K562 (cell line): ENCODE results near the gene MRPL41. TPM values are rescaled to one million over a fixed set of nuclear protein-coding genes. Genes with fewer than 3 reads are reported as not detected.
A peak's percentile ranks its signal among the peaks of the same experiment; 100 is the strongest.

ENCODE experiments used
- EP400 ChIP-seq: fragments of 450-650 bp; IDR thresholded peaks from 2 replicates; pipeline ENCODE4 v1.6.1; 2017; ENCODE audit warnings: antibody characterized with exemption, mild to moderate bottlenecking, moderate library complexity
- FOXA3 ChIP-seq, 2 experiments: fragments of 450-650 bp in 1 of 2; sonication (generic) in 1 of 2; formaldehyde crosslinking; IDR thresholded peaks in 1 of 2; conservative IDR thresholded peaks in 1 of 2; 2 replicates each; pipeline versions ENCODE4 v1.4.0 to v1.8.0; 2020 to 2022; ENCODE audit warnings: mild to moderate bottlenecking in 2 of 2, missing genetic modification reagents in 1 of 2
- FOXK1 ChIP-seq: sonication (generic); formaldehyde crosslinking; IDR thresholded peaks from 2 replicates; pipeline ENCODE4 v1.8.0; 2022; ENCODE audit warnings: missing genetic modification reagents, mild to moderate bottlenecking, borderline replicate concordance
- LEF1 ChIP-seq: fragments of 450-650 bp; IDR thresholded peaks from 2 replicates; pipeline ENCODE4 v1.6.1; 2016; ENCODE audit warnings: mild to moderate bottlenecking
- MCM5 ChIP-seq: fragments of 450-650 bp; IDR thresholded peaks from 2 replicates; pipeline ENCODE4 v1.6.1; 2016; ENCODE audit warnings: low read depth
- MYC ChIP-seq, 2 experiments: fragments of 250-450 bp in 1 of 2; sonication (Bioruptor Pico) in 1 of 2; IDR thresholded peaks; 2 replicates each; pipeline versions ENCODE4 v1.5.1 to v1.6.1; 2012 to 2021; ENCODE audit warnings: low read depth in 2 of 2, borderline replicate concordance in 1 of 2, improper control_type of control experiment in 1 of 2, low read length in 1 of 2, mild to moderate bottlenecking in 1 of 2, moderate library complexity in 1 of 2
- MYNN ChIP-seq, 2 experiments: sonication (generic); formaldehyde crosslinking in 1 of 2; IDR thresholded peaks; 2 replicates each; pipeline versions ENCODE4 v1.5.0 to v1.6.1; 2016 to 2020; ENCODE audit warnings: antibody characterized with exemption in 1 of 2, missing genetic modification reagents in 1 of 2
- NCOA1 ChIP-seq: fragments of 450-650 bp; IDR thresholded peaks from 2 replicates; pipeline ENCODE4 v1.6.1; 2016; ENCODE audit warnings: low read depth
- NR4A1 ChIP-seq, 2 experiments: fragments of 250-450 bp in 1 of 2; fragments of 450-650 bp in 1 of 2; sonication (Bioruptor Pico) in 1 of 2; IDR thresholded peaks; 2 replicates each; pipeline versions ENCODE4 v1.4.0 to v1.6.1; 2016 to 2020; ENCODE audit warnings: mild to moderate bottlenecking in 2 of 2, missing compliant biosample characterization in 1 of 2, missing genetic modification characterization in 1 of 2, moderate library complexity in 1 of 2
- RBM17 ChIP-seq: fragments of 200-400 bp; formaldehyde crosslinking; IDR thresholded peaks from 2 replicates; pipeline ENCODE4 v1.6.1; 2017; ENCODE audit warnings: low read depth, mild to moderate bottlenecking, low read length, borderline replicate concordance
- SLC30A9 ChIP-seq: fragments of 250-450 bp; sonication (Bioruptor Pico); IDR thresholded peaks from 2 replicates; pipeline ENCODE4 v1.8.0; 2022; ENCODE audit warnings: mild to moderate bottlenecking, moderate library complexity
- STAT5A ChIP-seq: IDR thresholded peaks from 2 replicates; pipeline ENCODE4 v1.6.1; 2012; ENCODE audit warnings: low read length, inconsistent platforms, borderline replicate concordance
- TAF9B ChIP-seq: fragments of 450-650 bp; IDR thresholded peaks from 2 replicates; pipeline ENCODE4 v1.6.1; 2018; ENCODE audit warnings: mild to moderate bottlenecking; ENCODE audit not compliant: partially characterized antibody
- TFAP4 ChIP-seq: sonication (generic); formaldehyde crosslinking; IDR thresholded peaks from 2 replicates; pipeline ENCODE4 v1.8.0; 2022; ENCODE audit warnings: missing genetic modification reagents, mild to moderate bottlenecking, moderate library complexity, borderline replicate concordance
- TRIM28 ChIP-seq: fragments of 450-650 bp; IDR thresholded peaks from 2 replicates; pipeline ENCODE4 v1.6.1; 2017
- TSC22D4 ChIP-seq: fragments of 450-650 bp; IDR thresholded peaks from 2 replicates; pipeline ENCODE4 v1.6.1; 2016; ENCODE audit warnings: missing genetic modification characterization, missing biosample characterization, control low read depth
- ZBTB33 ChIP-seq: sonication (generic); formaldehyde crosslinking; IDR thresholded peaks from 2 replicates; pipeline ENCODE4 v1.8.1; 2023; ENCODE audit warnings: mild to moderate bottlenecking, missing genetic modification reagents
- ZC3H4 ChIP-seq: sonication (generic); formaldehyde crosslinking; IDR thresholded peaks from 2 replicates; pipeline ENCODE4 v1.9.0; 2021; ENCODE audit warnings: missing genetic modification reagents, borderline replicate concordance
- ZNF589 ChIP-seq: fragments of 200-800 bp; sonication (Bioruptor generic); IDR thresholded peaks from 2 replicates; pipeline ENCODE4 v1.6.1; 2016; ENCODE audit warnings: low read depth, missing genetic modification characterization, missing compliant biosample characterization
- polyA plus RNA-seq, 8 experiments: library from polyadenylated mRNA; depleted of rRNA in 4 of 8; stranded (reverse) in 5 of 8; unstranded in 3 of 8; fragments of >200 nt; fragmentation: Nextera tagmentation in 2 of 8; fragmentation: Illumina TruSeq in 1 of 8; extraction: Ambion mirVana in 2 of 8; extraction: Trizol in 1 of 8; gene quantifications; 2 replicates each; pipeline versions ENCODE4 v1.2.1 to v1.2.3, GENCODE V29; 2011 to 2014; ENCODE audit warnings: inconsistent platforms in 1 of 8, missing spikeins in 1 of 8
- total RNA-seq, 7 experiments: library from RNA; depleted of rRNA in 6 of 7; stranded (reverse); fragments of >200 nt in 6 of 7; fragmentation: Illumina TruSeq in 2 of 7; extraction: Trizol in 2 of 7; gene quantifications; 2 replicates each; pipeline versions ENCODE4 v1.2.1 to v1.2.3, GENCODE V29; 2011 to 2021; ENCODE audit warnings: low replicate concordance in 1 of 7
- TF ChIP-seq, protein P1 (sequence below): fragments of 250-450 bp; sonication (Bioruptor Pico); IDR thresholded peaks from 2 replicates; pipeline ENCODE4 v1.5.0; 2021; ENCODE audit warnings: mild to moderate bottlenecking, moderate library complexity
- TF ChIP-seq, protein P2 (sequence below): sonication (generic); formaldehyde crosslinking; IDR thresholded peaks from 2 replicates; pipeline ENCODE4 v1.8.1; 2023; ENCODE audit warnings: mild to moderate bottlenecking, missing genetic modification reagents, moderate library complexity

MRPL41 gene
- total and polyA plus RNA-seq, 9 of the 15 experiments (the other 6 are each of a cell fraction or from before 2014, with no cell fraction given) = 2.6 to 259 (median 21.6) TPM

DNA sequence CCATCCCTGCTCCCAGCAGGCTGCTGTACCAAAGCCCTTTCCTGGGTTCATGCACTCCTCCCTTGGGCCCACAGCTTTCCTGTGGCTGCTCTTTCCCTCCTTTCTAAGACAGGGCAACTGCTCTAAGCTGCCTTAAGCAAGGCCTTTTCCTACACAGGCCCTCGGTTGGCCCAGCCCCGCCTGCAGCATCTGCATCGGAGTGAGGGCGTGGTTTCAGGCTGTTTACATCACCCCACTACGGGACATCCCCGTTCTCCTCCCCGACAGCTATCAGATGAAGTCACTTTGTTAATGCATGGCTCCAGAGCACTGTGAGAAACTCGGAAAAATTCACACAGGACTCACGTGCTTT, 23.7 kb downstream of the MRPL41 start (continued):
- 0 out of 2 replicates have a peak, but pooled peaks have one; percentile 25 for TF ChIP-seq ZBTB33
- TF ChIP-seq LEF1 = no peak
- TF ChIP-seq STAT5A = no peak
- no peak for TF ChIP-seq RBM17
- TF ChIP-seq FOXA3 (CRISPR knock-in tag; conservative IDR thresholded peaks at IDR 0.05 in 1 of 2, IDR thresholded peaks at IDR 0.05 in 1 of 2) = peak; percentile 8 to 64; a peak in 1 of 4 replicates
- no peak; the same call in 1 of the 2 replicates for TF ChIP-seq EP400
- no peak for TF ChIP-seq SLC30A9 (CRISPR knock-in tag)
- TF ChIP-seq TFAP4 (CRISPR knock-in tag) = no peak
- 0 out of 2 replicates have a peak, but pooled peaks have one; percentile 12 for TF ChIP-seq ZNF589 (CRISPR knock-in tag)
- TF ChIP-seq, protein P1, sequence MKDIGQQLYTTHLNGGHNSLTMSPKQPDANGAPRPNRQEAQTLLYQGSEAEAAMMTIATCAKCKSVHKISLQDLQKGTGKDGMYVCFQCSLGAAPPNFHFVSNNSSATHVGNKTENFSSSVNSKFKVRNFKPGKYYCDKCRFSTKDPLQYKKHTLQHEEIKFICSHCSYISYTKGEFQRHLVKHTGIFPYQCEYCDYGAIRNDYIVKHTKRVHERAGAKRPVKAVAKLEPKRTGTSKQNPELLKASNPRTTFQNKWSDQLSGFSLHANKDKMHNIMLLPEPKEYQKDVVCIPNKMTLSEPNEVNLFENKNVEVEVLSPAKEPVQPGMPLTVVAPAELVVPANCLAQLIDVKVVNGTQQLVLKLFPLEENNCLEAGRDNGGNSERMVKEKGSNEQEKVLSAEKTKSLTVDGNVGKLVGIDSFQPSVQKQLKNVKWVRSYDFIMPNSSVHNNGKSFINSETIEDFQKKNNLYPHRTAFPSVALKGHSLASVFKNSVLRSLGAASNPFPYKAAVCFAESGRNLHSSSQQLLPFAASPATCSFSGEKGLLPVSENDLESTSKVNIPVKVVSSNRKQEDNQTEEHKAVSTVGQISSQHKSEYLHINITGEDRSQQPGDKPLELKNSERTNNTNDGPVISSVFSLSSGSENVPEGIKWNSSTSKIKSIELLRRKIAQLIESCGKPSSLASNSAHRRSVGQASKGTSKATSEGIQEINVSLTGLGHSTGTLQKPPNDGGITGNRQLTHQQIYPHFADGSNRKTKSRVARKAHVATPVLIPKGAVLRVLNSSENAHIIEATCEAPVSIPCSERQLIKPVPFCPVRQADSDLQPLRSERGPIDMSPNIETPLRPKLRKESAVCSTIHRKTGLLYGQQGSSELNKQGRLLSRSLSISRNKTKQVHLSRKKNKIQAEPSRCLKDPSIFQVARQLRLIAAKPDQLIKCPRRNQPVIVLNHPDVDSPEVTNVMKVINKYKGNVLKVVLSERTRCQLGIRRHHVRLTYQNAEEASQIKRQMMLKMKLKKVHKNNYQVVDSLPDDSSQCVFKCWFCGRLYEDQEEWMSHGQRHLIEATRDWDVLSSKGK (CRISPR knock-in tag) = no peak
- no peak for TF ChIP-seq MCM5
- peak; percentile 65; the same call in 1 of the 2 replicates for TF ChIP-seq MYC (IDR thresholded peaks at IDR 0.05; ENCODE audit: low read depth, low read length)
- no peak for TF ChIP-seq MYC (CRISPR knock-in tag; IDR thresholded peaks at IDR 0.05; ENCODE audit: borderline replicate concordance, low read depth)
- TF ChIP-seq ZC3H4 (CRISPR knock-in tag) = no peak
- TF ChIP-seq, protein P2, sequence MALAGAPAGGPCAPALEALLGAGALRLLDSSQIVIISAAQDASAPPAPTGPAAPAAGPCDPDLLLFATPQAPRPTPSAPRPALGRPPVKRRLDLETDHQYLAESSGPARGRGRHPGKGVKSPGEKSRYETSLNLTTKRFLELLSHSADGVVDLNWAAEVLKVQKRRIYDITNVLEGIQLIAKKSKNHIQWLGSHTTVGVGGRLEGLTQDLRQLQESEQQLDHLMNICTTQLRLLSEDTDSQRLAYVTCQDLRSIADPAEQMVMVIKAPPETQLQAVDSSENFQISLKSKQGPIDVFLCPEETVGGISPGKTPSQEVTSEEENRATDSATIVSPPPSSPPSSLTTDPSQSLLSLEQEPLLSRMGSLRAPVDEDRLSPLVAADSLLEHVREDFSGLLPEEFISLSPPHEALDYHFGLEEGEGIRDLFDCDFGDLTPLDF = no peak
- no peak for TF ChIP-seq TRIM28
- no peak for TF ChIP-seq TSC22D4 (tag)
- TF ChIP-seq FOXK1 (CRISPR knock-in tag) = 0 out of 2 replicates have a peak, but pooled peaks have one; percentile 56
- no peak for TF ChIP-seq MYNN (IDR thresholded peaks at IDR 0.05)
- TF ChIP-seq MYNN (CRISPR knock-in tag; IDR thresholded peaks at IDR 0.05) = no peak
- TF ChIP-seq NCOA1 = no peak
- TF ChIP-seq TAF9B = no peak
- TF ChIP-seq NR4A1 (CRISPR knock-in tag; IDR thresholded peaks at IDR 0.05) = no peak
- TF ChIP-seq NR4A1 (tag; IDR thresholded peaks at IDR 0.05) = no peak
